K562 (cell line): ENCODE measurements around the gene DTWD2. TPM values are rescaled to one million over a fixed set of nuclear protein-coding genes. Genes with fewer than 3 reads are reported as not detected.

Source experiments
- ATAC-seq: fragments of 200-7000 bp; cut with Tn5 transposase; 3 replicates; pipeline ENCODE4 v1.9.1; 2020; ENCODE audit warnings: moderate library complexity
- BruUV-seq: library from RNA; stranded (reverse); fragments of 400-500 nt; replicated peaks from 2 replicates; lab custom pipeline; 2021; lab: Mats Ljungman, UMichigan
- CTCF ChIA-PET: fragments of 300-600 bp; formaldehyde crosslinking; extraction: SDS; loops from one replicate; lab custom pipeline; 2021; ENCODE audit warnings: low intra/inter-chr PET ratio; lab: Yijun Ruan, JAX
- POLR2A ChIA-PET: fragments of 300-600, 350-650 bp; sonication (Branson Sonifier 250); formaldehyde crosslinking; extraction: SDS; loops from one replicate; lab custom pipeline; 2021; ENCODE audit warnings: antibody characterized with exemption, inconsistent platforms; lab: Yijun Ruan, JAX
- DNase-seq, 4 experiments: peaks; one replicate each; pipeline versions ENCODE4 v3.0.0 to v3.0.0-alpha.2; 2011 to 2018; ENCODE audit warnings: low spot score in 3 of 4, mixed read lengths in 3 of 4; ENCODE audit errors: extremely low read depth in 1 of 4
- FAIRE-seq: peaks from 2 replicates; lab custom pipeline; 2011; peaks lifted over from hg19 to GRCh38; lab: Jason Lieb, UNC
- H2AFZ ChIP-seq: 2 replicates; pipeline ENCODE4 v1.6.0; 2011; ENCODE audit warnings: low read depth, low read length, control low read depth, inconsistent platforms
- H3K27ac ChIP-seq: fragments of 200-600 bp; 3 replicates; pipeline ENCODE4 v1.8.0; 2011; ENCODE audit warnings: low read depth, mild to moderate bottlenecking, control low read depth, inconsistent platforms, low read length, moderate library complexity, mixed read lengths; ENCODE audit errors: extremely low read depth
- H3K27me3 ChIP-seq, 2 experiments: fragments of 300-600 bp in 1 of 2; 2 replicates in 1 of 2; 3 replicates in 1 of 2; pipeline versions ENCODE4 v1.6.0 to v1.8.0; 2011; ENCODE audit warnings: inconsistent platforms in 2 of 2, low read length in 2 of 2, mild to moderate bottlenecking in 1 of 2, mixed read lengths in 1 of 2, moderate library complexity in 1 of 2; ENCODE audit not compliant: control insufficient read depth in 2 of 2, insufficient read depth in 2 of 2
- H3K36me3 ChIP-seq: fragments of 300-600 bp; 3 replicates; pipeline ENCODE4 v1.8.0; 2011; ENCODE audit warnings: mild to moderate bottlenecking, low read length, inconsistent platforms; ENCODE audit not compliant: control insufficient read depth, insufficient read depth
- H3K4me1 ChIP-seq, 2 experiments: fragments of 200-600 bp in 1 of 2; replicated peaks in 1 of 2; 2 replicates in 1 of 2; 3 replicates in 1 of 2; pipeline versions ENCODE4 v1.5.1 to v1.8.0; 2011; ENCODE audit warnings: inconsistent platforms in 2 of 2, low read length in 2 of 2, mild to moderate bottlenecking in 1 of 2, mixed read lengths in 1 of 2, moderate library complexity in 1 of 2; ENCODE audit not compliant: control insufficient read depth in 2 of 2, insufficient read depth in 2 of 2
- H3K4me2 ChIP-seq: 2 replicates; pipeline ENCODE4 v1.6.1; 2011; ENCODE audit warnings: low read length, control low read depth, inconsistent platforms, mixed read lengths; ENCODE audit not compliant: insufficient read depth
- H3K4me3 ChIP-seq: fragments of 200-600 bp; sonication (generic), shearing (Covaris generic); 2 replicates; pipeline ENCODE4 v1.5.1; 2016; ENCODE audit warnings: control low read depth, inconsistent platforms
- H3K79me2 ChIP-seq: fragments of 200-600 bp; 3 replicates; pipeline ENCODE4 v1.8.0; 2011; ENCODE audit warnings: low read length, inconsistent platforms; ENCODE audit not compliant: control insufficient read depth, insufficient read depth
- H3K9ac ChIP-seq, 2 experiments: 2 replicates each; pipeline versions ENCODE4 v1.6.0 to v1.6.1; 2011; ENCODE audit warnings: low read depth in 2 of 2, low read length in 2 of 2, control low read depth in 1 of 2, inconsistent platforms in 1 of 2, mild to moderate bottlenecking in 1 of 2, mixed read lengths in 1 of 2; ENCODE audit not compliant: insufficient read depth in 1 of 2
- H3K9me1 ChIP-seq: one replicate; pipeline ENCODE4 v1.6.0; 2011; ENCODE audit warnings: inconsistent platforms, mild to moderate bottlenecking, low read length, moderate library complexity; ENCODE audit not compliant: control insufficient read depth, insufficient read depth
- H3K9me3 ChIP-seq: replicated peaks from 2 replicates; pipeline ENCODE4 v1.5.1; 2011; ENCODE audit warnings: low read depth, low read length, inconsistent platforms; ENCODE audit not compliant: control insufficient read depth, insufficient read depth
- H4K20me1 ChIP-seq: replicated peaks from 2 replicates; pipeline ENCODE4 v1.6.1; 2011; ENCODE audit warnings: low read length, inconsistent platforms, mixed read lengths; ENCODE audit not compliant: control insufficient read depth, insufficient read depth
- CBX5 ChIP-seq: IDR thresholded peaks from 2 replicates; pipeline ENCODE4 v1.6.1; 2014; ENCODE audit warnings: low read depth, borderline replicate concordance
- CREB3L1 ChIP-seq: fragments of 450-650 bp; IDR thresholded peaks from 2 replicates; pipeline ENCODE4 v1.6.1; 2014; ENCODE audit warnings: low read depth, mild to moderate bottlenecking, moderate library complexity, borderline replicate concordance
- EGR1 ChIP-seq: fragments of 450-650 bp; conservative IDR thresholded peaks from 2 replicates; pipeline ENCODE4 v1.6.1; 2017; ENCODE audit warnings: mild to moderate bottlenecking
- LCOR ChIP-seq: sonication (generic); formaldehyde crosslinking; IDR thresholded peaks from 2 replicates; pipeline ENCODE4 v1.8.0; 2022; ENCODE audit warnings: mild to moderate bottlenecking, missing genetic modification reagents
- MBD2 ChIP-seq: sonication (generic); IDR thresholded peaks from 2 replicates; pipeline ENCODE4 v1.6.1; 2016; ENCODE audit warnings: low read depth, borderline replicate concordance
- MCM2 ChIP-seq: fragments of 450-650 bp; IDR thresholded peaks from 2 replicates; pipeline ENCODE4 v1.6.1; 2017; ENCODE audit warnings: low read depth, mild to moderate bottlenecking
- NFIC ChIP-seq: fragments of 450-650 bp; IDR thresholded peaks from 2 replicates; pipeline ENCODE4 v1.6.1; 2017; ENCODE audit warnings: mild to moderate bottlenecking, inconsistent platforms
- TAF1 ChIP-seq: IDR thresholded peaks from 2 replicates; pipeline ENCODE4 v1.6.1; 2011; ENCODE audit warnings: mild to moderate bottlenecking, low read length, moderate library complexity; ENCODE audit not compliant: insufficient read depth, control insufficient read depth, severe bottlenecking; ENCODE audit errors: extremely low read depth
- ZBTB33 ChIP-seq: sonication (generic); formaldehyde crosslinking; IDR thresholded peaks from 2 replicates; pipeline ENCODE4 v1.8.1; 2023; ENCODE audit warnings: mild to moderate bottlenecking, missing genetic modification reagents
- WGBS: fragments of 100-300 bp; shearing (Covaris generic); methylation state at CpG from one replicate; pipeline ENCODE4 v1.1.6; 2016; ENCODE audit warnings: low coverage, mixed read lengths; ENCODE audit not compliant: insufficient coverage; ENCODE audit errors: missing lambda C conversion rate; 5-methylcytosine and 5-hydroxymethylcytosine counted together
- in situ Hi-C: fragments of 300-500 bp; cut with MboI; formaldehyde crosslinking; loops from 4 replicates; pipeline ENCODE4 v1.15.0; 2018; ENCODE audit warnings: inconsistent platforms, mixed read lengths
- intact Hi-C: fragments of 100-400 bp; cut with micrococcal nuclease; formaldehyde crosslinking; loops from 2 replicates; pipeline ENCODE4 v1.14.2; 2022
- polyA plus RNA-seq, 8 experiments: library from polyadenylated mRNA; depleted of rRNA in 4 of 8; stranded (reverse) in 5 of 8; unstranded in 3 of 8; fragments of >200 nt; fragmentation: Nextera tagmentation in 2 of 8; fragmentation: Illumina TruSeq in 1 of 8; extraction: Ambion mirVana in 2 of 8; extraction: Trizol in 1 of 8; gene quantifications; 2 replicates each; pipeline versions ENCODE4 v1.2.1 to v1.2.3, GENCODE V29; 2011 to 2014; ENCODE audit warnings: inconsistent platforms in 1 of 8, missing spikeins in 1 of 8
- total RNA-seq, 7 experiments: library from RNA; depleted of rRNA in 6 of 7; stranded (reverse); fragments of >200 nt in 6 of 7; fragmentation: Illumina TruSeq in 2 of 7; extraction: Trizol in 2 of 7; gene quantifications; 2 replicates each; pipeline versions ENCODE4 v1.2.1 to v1.2.3, GENCODE V29; 2011 to 2021; ENCODE audit warnings: low replicate concordance in 1 of 7
- TF ChIP-seq, protein P1 (sequence below), 3 experiments: IDR thresholded peaks in 2 of 3; conservative IDR thresholded peaks in 1 of 3; 2 replicates each; pipeline ENCODE4 v1.5.1; 2011 to 2012; ENCODE audit warnings: low read length in 3 of 3, mild to moderate bottlenecking in 3 of 3, control low read depth in 2 of 3, improper control_type of control experiment in 1 of 3, inconsistent platforms in 1 of 3, low read depth in 1 of 3, mixed read lengths in 1 of 3, moderate library complexity in 1 of 3; ENCODE audit not compliant: insufficient read depth in 2 of 3

DTWD2 gene
- total and polyA plus RNA-seq, 9 of the 15 experiments (the other 6 are each of a cell fraction or from before 2014, with no cell fraction given), result 0.99 to 10.8 (median 4.1) TPM

- no peak for DNase-seq
- TF ChIP-seq LCOR (CRISPR knock-in tag) (no peak), ZBTB33 (no peak), CREB3L1 (no peak), EGR1 (no peak), CBX5 (no peak), MBD2 (no peak), MCM2 (no peak), TAF1 (no peak), NFIC (no peak)
- TF ChIP-seq, protein P1, sequence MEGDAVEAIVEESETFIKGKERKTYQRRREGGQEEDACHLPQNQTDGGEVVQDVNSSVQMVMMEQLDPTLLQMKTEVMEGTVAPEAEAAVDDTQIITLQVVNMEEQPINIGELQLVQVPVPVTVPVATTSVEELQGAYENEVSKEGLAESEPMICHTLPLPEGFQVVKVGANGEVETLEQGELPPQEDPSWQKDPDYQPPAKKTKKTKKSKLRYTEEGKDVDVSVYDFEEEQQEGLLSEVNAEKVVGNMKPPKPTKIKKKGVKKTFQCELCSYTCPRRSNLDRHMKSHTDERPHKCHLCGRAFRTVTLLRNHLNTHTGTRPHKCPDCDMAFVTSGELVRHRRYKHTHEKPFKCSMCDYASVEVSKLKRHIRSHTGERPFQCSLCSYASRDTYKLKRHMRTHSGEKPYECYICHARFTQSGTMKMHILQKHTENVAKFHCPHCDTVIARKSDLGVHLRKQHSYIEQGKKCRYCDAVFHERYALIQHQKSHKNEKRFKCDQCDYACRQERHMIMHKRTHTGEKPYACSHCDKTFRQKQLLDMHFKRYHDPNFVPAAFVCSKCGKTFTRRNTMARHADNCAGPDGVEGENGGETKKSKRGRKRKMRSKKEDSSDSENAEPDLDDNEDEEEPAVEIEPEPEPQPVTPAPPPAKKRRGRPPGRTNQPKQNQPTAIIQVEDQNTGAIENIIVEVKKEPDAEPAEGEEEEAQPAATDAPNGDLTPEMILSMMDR (IDR thresholded peaks at IDR 0.05 in 2 of 3, conservative IDR thresholded peaks at IDR 0.05 in 1 of 3; ENCODE audit: insufficient read depth in 2 of 3, low read depth in 1 of 3, low read length in 3 of 3), result no peak
- BruUV-seq, result no TSS peak
- CTCF ChIA-PET, result interaction anchor here (1.4 kb wide), 1 partner anchor 34 kb away, joined by 4 read pairs; no protein-coding TSS in a partner anchor
- Histone ChIP-seq H3K9ac (no peak overlapping the region), H3K79me2 (no peaks in the 10 kb centered on the region), H3K27me3 (no peaks in the 10 kb centered on the region), H3K4me1 (no peaks in the 10 kb centered on the region), H3K9me1 (no peaks in the 10 kb centered on the region), H3K27ac (no peak overlapping the region), H3K4me2 (no peak overlapping the region), H4K20me1 (no peaks in the 10 kb centered on the region), H3K4me3 (no peak overlapping the region), H2AFZ (no peak overlapping the region), H3K36me3 (no peaks in the 10 kb centered on the region), H3K9me3 (no peaks in the 10 kb centered on the region)
- no peak for FAIRE-seq
- 11% methylated on average over 1 of the region's 1 CpG for WGBS
- intact Hi-C loops, result loop anchor here (1.0 to 10.0 kb wide), 4 partner anchors 112 to 390 kb away; no protein-coding TSS in a partner anchor
- in situ Hi-C loops, result no loop called here
- ATAC-seq, result no peak
- POLR2A ChIA-PET, result interaction anchor here (0.7 kb wide), 1 partner anchor 49 kb away, joined by 4 read pairs; no protein-coding TSS in a partner anchor
Observed at GRCh38 chr5:119022773-119023172, 34.4 kb upstream of the DTWD2 start.
